ENCODE data around the gene CDC6.

The CDC6 gene

GRCh38 chr17:40342504-40343218 lies 55.0 kb downstream of the CDC6 start:
- DNase-seq: no peak

GRCh38 chr17:40343219-40344119 lies 55.8 kb downstream of the CDC6 start:
- no peak for DNase-seq

- DNase-seq: no peak
Observed at GRCh38 chr17:40344421-40345160, 56.9 kb downstream of the CDC6 start.

DNA sequence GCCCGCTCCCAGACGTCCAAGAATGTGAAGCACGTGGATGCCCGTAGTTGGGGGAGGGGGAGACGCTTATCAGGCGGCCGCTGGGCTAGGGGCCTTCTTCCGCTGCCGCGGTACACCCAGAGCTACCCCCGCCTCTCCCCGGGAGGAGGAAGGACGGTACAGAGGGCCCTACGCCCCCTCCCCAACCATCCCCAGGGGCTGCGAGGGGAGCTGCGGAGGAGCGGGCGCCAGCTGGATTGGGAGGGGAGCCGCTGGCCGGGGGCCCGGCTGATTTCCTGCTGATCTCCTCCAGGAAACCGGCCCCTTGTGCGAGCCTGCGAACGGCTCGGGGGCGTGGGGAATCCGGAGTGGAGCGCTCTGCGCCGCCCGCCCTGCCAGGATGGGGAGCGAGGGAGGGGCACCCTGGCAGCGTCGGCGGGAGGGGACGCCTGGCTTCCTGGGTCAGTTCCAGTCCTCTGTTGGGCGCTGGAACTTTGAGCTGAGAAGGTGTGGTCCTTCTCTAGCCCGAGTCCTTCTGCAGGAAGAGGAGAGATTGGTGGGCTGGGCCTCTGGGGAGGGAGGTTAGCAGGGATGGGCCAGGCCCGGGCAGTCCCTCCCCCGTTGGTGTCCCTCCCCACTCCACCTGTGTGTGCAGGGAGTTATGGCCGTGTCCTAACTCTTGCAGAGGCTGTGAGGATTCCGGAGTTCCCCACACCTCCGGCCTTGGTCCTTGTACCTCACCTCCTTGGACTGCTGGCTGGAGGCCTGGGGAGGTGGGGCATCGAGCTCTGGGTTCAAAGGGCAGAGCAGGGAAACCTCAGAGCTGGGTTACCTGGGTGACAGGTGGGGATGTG lies 57.7 kb downstream of the CDC6 start:
- DNase-seq: peak; percentile 84

GRCh38 chr17:40345994-40346764 lies 58.5 kb downstream of the CDC6 start:
- no peak for DNase-seq

- no peak for DNase-seq
Observed at GRCh38 chr17:40346765-40347158, 59.1 kb downstream of the CDC6 start.

- no peak for DNase-seq
Observed at GRCh38 chr17:40347319-40348135, 59.8 kb downstream of the CDC6 start.

GRCh38 chr17:40348136-40348504 lies 60.4 kb downstream of the CDC6 start:
- DNase-seq: no peak

GRCh38 chr17:40348562-40349476 lies 61.1 kb downstream of the CDC6 start:
- no peak for DNase-seq

- no peak for DNase-seq
Observed at GRCh38 chr17:40349477-40349894, 61.8 kb downstream of the CDC6 start.

GRCh38 chr17:40349895-40350688 lies 62.4 kb downstream of the CDC6 start:
- no peak for DNase-seq

- no peak for DNase-seq
Observed at GRCh38 chr17:40350689-40351358, 63.1 kb downstream of the CDC6 start.

GRCh38 chr17:40351359-40352236 lies 63.9 kb downstream of the CDC6 start:
- DNase-seq: no peak

- no peak for DNase-seq
Observed at GRCh38 chr17:40352237-40352778, 64.6 kb downstream of the CDC6 start.

DNA sequence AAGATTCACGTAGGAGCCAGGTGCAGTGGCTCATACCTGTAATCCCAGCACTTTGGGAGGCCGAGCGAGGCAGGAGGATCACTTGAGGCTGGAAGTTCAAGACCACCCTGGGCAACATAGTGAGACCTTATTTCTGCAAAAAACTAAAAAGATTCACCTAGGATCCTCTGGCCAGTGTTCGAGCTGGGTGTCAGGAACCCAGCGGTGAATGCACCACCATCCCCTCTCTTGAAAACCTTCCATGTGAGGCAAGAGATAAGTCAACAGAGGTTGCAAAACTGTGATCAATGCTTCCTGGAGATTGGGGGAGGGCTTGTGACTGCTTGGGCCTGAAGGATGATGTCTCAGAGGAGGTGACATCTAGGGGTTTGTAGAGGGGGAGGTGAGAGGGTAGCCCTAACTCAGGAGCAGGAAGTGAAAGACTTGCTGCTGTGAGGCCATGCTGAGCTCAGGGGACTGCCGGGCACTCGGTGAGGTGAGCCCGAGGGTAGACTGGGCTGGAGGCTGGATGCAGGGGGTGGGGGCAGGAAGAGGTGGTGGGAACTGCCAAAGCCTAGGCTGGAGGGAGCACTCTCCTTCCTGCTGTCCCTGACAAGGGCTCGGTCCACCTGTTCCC lies 65.2 kb downstream of the CDC6 start:
- no peak for DNase-seq

Measured in 8988T (cell line).